WTC11 (cell line): ENCODE data around the gene NOP14. TPM values are rescaled to one million over a fixed set of nuclear protein-coding genes. Genes with fewer than 3 reads are reported as not detected.

ENCODE experiments used
- ATAC-seq: fragments of 200-7000 bp; cut with Tn5 transposase; 2 replicates; pipeline ENCODE4 v1.10.0; 2021; ENCODE audit warnings: mild to moderate bottlenecking, moderate library complexity
- CTCF ChIA-PET: fragments of 300-600 bp; sonication (Branson Sonifier 250); formaldehyde crosslinking; loops from one replicate; lab custom pipeline; 2021; ENCODE audit warnings: antibody characterized with exemption; lab: Charles Lee
- POLR2A ChIA-PET: fragments of 350-600 bp; sonication (Branson Sonifier 250); formaldehyde crosslinking; loops from one replicate; lab custom pipeline; 2021; ENCODE audit warnings: antibody characterized with exemption; lab: Charles Lee
- DNase-seq: peaks from one replicate; pipeline ENCODE4 v3.0.0; 2021; ENCODE audit warnings: low spot score
- H3K27ac Mint-ChIP-seq: 2 replicates; pipeline ENCODE4 v1.8.0; 2021; ENCODE audit warnings: mixed read lengths
- H3K27me3 Mint-ChIP-seq: 2 replicates; pipeline ENCODE4 v1.8.0; 2021; ENCODE audit warnings: low read depth, mild to moderate bottlenecking, moderate library complexity, mixed read lengths
- H3K36me3 Mint-ChIP-seq: 2 replicates; pipeline ENCODE4 v1.8.0; 2021; ENCODE audit warnings: mixed read lengths
- H3K4me1 Mint-ChIP-seq: 2 replicates; pipeline ENCODE4 v1.8.0; 2022; ENCODE audit warnings: mixed read lengths
- H3K4me3 Mint-ChIP-seq: 2 replicates; pipeline ENCODE4 v1.8.0; 2021; ENCODE audit warnings: mild to moderate bottlenecking, moderate library complexity, mixed read lengths
- H3K9me3 Mint-ChIP-seq: 2 replicates; pipeline ENCODE4 v1.8.0; 2021; ENCODE audit warnings: mixed read lengths
- ESRRA ChIP-seq: sonication (generic); formaldehyde crosslinking; IDR thresholded peaks from 2 replicates; pipeline ENCODE4 v1.8.1; 2022; ENCODE audit warnings: mild to moderate bottlenecking, missing genetic modification reagents, borderline replicate concordance
- ETV6 ChIP-seq: sonication (generic); formaldehyde crosslinking; IDR thresholded peaks from 2 replicates; pipeline ENCODE4 v1.8.1; 2022; ENCODE audit warnings: mild to moderate bottlenecking, missing genetic modification reagents
- GTF2I ChIP-seq: fragments of 250-450 bp; sonication (Bioruptor Pico); conservative IDR thresholded peaks from 2 replicates; pipeline ENCODE4 v1.4.0; 2021; ENCODE audit warnings: mild to moderate bottlenecking
- HMGA2 ChIP-seq: fragments of 250-450 bp; sonication (Bioruptor Pico); IDR thresholded peaks from 2 replicates; pipeline ENCODE4 v1.4.0; 2021; ENCODE audit warnings: mild to moderate bottlenecking, moderate library complexity
- IRF1 ChIP-seq: sonication (generic); formaldehyde crosslinking; IDR thresholded peaks from 2 replicates; pipeline ENCODE4 v1.8.0; 2023; ENCODE audit warnings: missing genetic modification reagents
- STAT6 ChIP-seq: sonication (generic); formaldehyde crosslinking; conservative IDR thresholded peaks from 2 replicates; pipeline ENCODE4 v1.8.1; 2023; ENCODE audit warnings: mild to moderate bottlenecking, low read depth, missing genetic modification reagents, moderate library complexity
- TP53 ChIP-seq: sonication (generic); formaldehyde crosslinking; IDR thresholded peaks from 2 replicates; pipeline ENCODE4 v1.8.1; 2023; ENCODE audit warnings: mild to moderate bottlenecking, missing genetic modification reagents
- ZMAT4 ChIP-seq: fragments of 250-450 bp; sonication (Bioruptor Pico); IDR thresholded peaks from 2 replicates; pipeline ENCODE4 v1.9.0; 2021; ENCODE audit warnings: mild to moderate bottlenecking
- ZNF416 ChIP-seq: fragments of 250-450 bp; sonication (Bioruptor Pico); IDR thresholded peaks from 2 replicates; pipeline ENCODE4 v1.9.0; 2021; ENCODE audit warnings: mild to moderate bottlenecking, inconsistent platforms
- total RNA-seq: library from RNA; stranded (reverse); gene quantifications from 3 replicates; pipeline ENCODE4 v1.2.3, GENCODE V29; 2021
- TF ChIP-seq, protein P1 (sequence below): fragments of 250-450 bp; sonication (Bioruptor Pico); IDR thresholded peaks from 2 replicates; pipeline ENCODE4 v1.9.0; 2021; ENCODE audit warnings: mild to moderate bottlenecking, borderline replicate concordance
- TF ChIP-seq, protein P2 (sequence below): fragments of 250-450 bp; sonication (Bioruptor Pico); IDR thresholded peaks from 2 replicates; pipeline ENCODE4 v1.8.0; 2021; ENCODE audit warnings: mild to moderate bottlenecking
- TF ChIP-seq, protein P3 (sequence below): sonication (generic); formaldehyde crosslinking; IDR thresholded peaks from 2 replicates; pipeline ENCODE4 v1.8.0; 2022; ENCODE audit warnings: missing genetic modification reagents
- TF ChIP-seq, protein P4 (sequence below): sonication (generic); formaldehyde crosslinking; IDR thresholded peaks from 2 replicates; pipeline ENCODE4 v1.8.1; 2022; ENCODE audit warnings: missing genetic modification reagents, borderline replicate concordance
- TF ChIP-seq, protein P5 (sequence below): sonication (generic); formaldehyde crosslinking; conservative IDR thresholded peaks from 2 replicates; pipeline ENCODE4 v1.8.1; 2022; ENCODE audit warnings: mild to moderate bottlenecking, missing genetic modification reagents

Gene NOP14
- total RNA-seq, 1 experiment from 2014 or later: 39.1 TPM

- TF ChIP-seq, protein P1, sequence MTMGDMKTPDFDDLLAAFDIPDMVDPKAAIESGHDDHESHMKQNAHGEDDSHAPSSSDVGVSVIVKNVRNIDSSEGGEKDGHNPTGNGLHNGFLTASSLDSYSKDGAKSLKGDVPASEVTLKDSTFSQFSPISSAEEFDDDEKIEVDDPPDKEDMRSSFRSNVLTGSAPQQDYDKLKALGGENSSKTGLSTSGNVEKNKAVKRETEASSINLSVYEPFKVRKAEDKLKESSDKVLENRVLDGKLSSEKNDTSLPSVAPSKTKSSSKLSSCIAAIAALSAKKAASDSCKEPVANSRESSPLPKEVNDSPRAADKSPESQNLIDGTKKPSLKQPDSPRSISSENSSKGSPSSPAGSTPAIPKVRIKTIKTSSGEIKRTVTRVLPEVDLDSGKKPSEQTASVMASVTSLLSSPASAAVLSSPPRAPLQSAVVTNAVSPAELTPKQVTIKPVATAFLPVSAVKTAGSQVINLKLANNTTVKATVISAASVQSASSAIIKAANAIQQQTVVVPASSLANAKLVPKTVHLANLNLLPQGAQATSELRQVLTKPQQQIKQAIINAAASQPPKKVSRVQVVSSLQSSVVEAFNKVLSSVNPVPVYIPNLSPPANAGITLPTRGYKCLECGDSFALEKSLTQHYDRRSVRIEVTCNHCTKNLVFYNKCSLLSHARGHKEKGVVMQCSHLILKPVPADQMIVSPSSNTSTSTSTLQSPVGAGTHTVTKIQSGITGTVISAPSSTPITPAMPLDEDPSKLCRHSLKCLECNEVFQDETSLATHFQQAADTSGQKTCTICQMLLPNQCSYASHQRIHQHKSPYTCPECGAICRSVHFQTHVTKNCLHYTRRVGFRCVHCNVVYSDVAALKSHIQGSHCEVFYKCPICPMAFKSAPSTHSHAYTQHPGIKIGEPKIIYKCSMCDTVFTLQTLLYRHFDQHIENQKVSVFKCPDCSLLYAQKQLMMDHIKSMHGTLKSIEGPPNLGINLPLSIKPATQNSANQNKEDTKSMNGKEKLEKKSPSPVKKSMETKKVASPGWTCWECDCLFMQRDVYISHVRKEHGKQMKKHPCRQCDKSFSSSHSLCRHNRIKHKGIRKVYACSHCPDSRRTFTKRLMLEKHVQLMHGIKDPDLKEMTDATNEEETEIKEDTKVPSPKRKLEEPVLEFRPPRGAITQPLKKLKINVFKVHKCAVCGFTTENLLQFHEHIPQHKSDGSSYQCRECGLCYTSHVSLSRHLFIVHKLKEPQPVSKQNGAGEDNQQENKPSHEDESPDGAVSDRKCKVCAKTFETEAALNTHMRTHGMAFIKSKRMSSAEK: no peak
- TF ChIP-seq HMGA2 (CRISPR knock-in tag): no peak
- TF ChIP-seq, protein P2, sequence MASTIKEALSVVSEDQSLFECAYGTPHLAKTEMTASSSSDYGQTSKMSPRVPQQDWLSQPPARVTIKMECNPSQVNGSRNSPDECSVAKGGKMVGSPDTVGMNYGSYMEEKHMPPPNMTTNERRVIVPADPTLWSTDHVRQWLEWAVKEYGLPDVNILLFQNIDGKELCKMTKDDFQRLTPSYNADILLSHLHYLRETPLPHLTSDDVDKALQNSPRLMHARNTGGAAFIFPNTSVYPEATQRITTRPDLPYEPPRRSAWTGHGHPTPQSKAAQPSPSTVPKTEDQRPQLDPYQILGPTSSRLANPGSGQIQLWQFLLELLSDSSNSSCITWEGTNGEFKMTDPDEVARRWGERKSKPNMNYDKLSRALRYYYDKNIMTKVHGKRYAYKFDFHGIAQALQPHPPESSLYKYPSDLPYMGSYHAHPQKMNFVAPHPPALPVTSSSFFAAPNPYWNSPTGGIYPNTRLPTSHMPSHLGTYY (CRISPR knock-in tag): no peak
- no peak for TF ChIP-seq GTF2I
- TF ChIP-seq, protein P3, sequence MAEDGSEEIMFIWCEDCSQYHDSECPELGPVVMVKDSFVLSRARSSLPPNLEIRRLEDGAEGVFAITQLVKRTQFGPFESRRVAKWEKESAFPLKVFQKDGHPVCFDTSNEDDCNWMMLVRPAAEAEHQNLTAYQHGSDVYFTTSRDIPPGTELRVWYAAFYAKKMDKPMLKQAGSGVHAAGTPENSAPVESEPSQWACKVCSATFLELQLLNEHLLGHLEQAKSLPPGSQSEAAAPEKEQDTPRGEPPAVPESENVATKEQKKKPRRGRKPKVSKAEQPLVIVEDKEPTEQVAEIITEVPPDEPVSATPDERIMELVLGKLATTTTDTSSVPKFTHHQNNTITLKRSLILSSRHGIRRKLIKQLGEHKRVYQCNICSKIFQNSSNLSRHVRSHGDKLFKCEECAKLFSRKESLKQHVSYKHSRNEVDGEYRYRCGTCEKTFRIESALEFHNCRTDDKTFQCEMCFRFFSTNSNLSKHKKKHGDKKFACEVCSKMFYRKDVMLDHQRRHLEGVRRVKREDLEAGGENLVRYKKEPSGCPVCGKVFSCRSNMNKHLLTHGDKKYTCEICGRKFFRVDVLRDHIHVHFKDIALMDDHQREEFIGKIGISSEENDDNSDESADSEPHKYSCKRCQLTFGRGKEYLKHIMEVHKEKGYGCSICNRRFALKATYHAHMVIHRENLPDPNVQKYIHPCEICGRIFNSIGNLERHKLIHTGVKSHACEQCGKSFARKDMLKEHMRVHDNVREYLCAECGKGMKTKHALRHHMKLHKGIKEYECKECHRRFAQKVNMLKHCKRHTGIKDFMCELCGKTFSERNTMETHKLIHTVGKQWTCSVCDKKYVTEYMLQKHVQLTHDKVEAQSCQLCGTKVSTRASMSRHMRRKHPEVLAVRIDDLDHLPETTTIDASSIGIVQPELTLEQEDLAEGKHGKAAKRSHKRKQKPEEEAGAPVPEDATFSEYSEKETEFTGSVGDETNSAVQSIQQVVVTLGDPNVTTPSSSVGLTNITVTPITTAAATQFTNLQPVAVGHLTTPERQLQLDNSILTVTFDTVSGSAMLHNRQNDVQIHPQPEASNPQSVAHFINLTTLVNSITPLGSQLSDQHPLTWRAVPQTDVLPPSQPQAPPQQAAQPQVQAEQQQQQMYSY (CRISPR knock-in tag): no peak
- TF ChIP-seq STAT6 (CRISPR knock-in tag): no peak
- TF ChIP-seq ZMAT4 (CRISPR knock-in tag): no peak
Measured at GRCh38 chr4:2961811-2962441, 1.3 kb downstream of the NOP14 start (continued).

GRCh38 chr4:2961421-2961810, 1.8 kb downstream of the NOP14 start:
- DNase-seq (no peak), ATAC-seq (no peak)
- peaks cover 10% of the 10 kb centered on the region for H3K9me3 Mint-ChIP-seq
- no peak overlapping the region for H3K27ac Mint-ChIP-seq
- TF ChIP-seq ZNF416 (CRISPR knock-in tag): no peak
- TF ChIP-seq, protein P4, sequence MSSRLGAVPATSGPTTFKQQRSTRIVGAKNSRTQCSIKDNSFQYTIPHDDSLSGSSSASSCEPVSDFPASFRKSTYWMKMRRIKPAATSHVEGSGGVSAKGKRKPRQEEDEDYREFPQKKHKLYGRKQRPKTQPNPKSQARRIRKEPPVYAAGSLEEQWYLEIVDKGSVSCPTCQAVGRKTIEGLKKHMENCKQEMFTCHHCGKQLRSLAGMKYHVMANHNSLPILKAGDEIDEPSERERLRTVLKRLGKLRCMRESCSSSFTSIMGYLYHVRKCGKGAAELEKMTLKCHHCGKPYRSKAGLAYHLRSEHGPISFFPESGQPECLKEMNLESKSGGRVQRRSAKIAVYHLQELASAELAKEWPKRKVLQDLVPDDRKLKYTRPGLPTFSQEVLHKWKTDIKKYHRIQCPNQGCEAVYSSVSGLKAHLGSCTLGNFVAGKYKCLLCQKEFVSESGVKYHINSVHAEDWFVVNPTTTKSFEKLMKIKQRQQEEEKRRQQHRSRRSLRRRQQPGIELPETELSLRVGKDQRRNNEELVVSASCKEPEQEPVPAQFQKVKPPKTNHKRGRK (CRISPR knock-in tag): no peak
- TF ChIP-seq, protein P3 (CRISPR knock-in tag): no peak
- TF ChIP-seq TP53 (CRISPR knock-in tag): no peak
- TF ChIP-seq ETV6 (CRISPR knock-in tag): no peak
- no peak for TF ChIP-seq ESRRA (CRISPR knock-in tag)
- TF ChIP-seq ZMAT4 (CRISPR knock-in tag): no peak
- TF ChIP-seq, protein P5, sequence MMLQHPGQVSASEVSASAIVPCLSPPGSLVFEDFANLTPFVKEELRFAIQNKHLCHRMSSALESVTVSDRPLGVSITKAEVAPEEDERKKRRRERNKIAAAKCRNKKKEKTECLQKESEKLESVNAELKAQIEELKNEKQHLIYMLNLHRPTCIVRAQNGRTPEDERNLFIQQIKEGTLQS: no peak
- no peak for TF ChIP-seq IRF1 (CRISPR knock-in tag)
- peaks cover 30% of the 10 kb centered on the region for H3K36me3 Mint-ChIP-seq
- H3K27me3 Mint-ChIP-seq: peaks cover 17% of the 10 kb centered on the region
- H3K4me1 Mint-ChIP-seq: peaks cover 23% of the 10 kb centered on the region
- peak overlapping the region; percentile 82 for H3K4me3 Mint-ChIP-seq
- POLR2A ChIA-PET: no interaction called here
- CTCF ChIA-PET: interaction anchor here (1.0 to 3.8 kb wide), 2 partner anchors 17 to 48 kb away, joined by 4 to 24 read pairs; no protein-coding TSS in a partner anchor
